HepG2 (cell line): ENCODE data around the gene MAGI1.

Experiments used
- CREB1 ChIP-seq, 2 experiments: fragments of 450-650 bp in 1 of 2; IDR thresholded peaks; 2 replicates each; pipeline ENCODE4 v1.6.1; 2016 to 2017; ENCODE audit warnings: control low read depth in 1 of 2, mild to moderate bottlenecking in 1 of 2, missing compliant biosample characterization in 1 of 2, missing genetic modification characterization in 1 of 2
- EZH2 ChIP-seq: conservative IDR thresholded peaks from 2 replicates; pipeline ENCODE4 v1.6.1; 2012; ENCODE audit warnings: mild to moderate bottlenecking, low read depth, low read length, moderate library complexity
- MEIS1 ChIP-seq: sonication (generic); formaldehyde crosslinking; IDR thresholded peaks from 2 replicates; pipeline ENCODE4 v1.9.0; 2021; ENCODE audit warnings: mild to moderate bottlenecking, missing genetic modification reagents, moderate library complexity, borderline replicate concordance
- RORA ChIP-seq: sonication (generic); formaldehyde crosslinking; IDR thresholded peaks from 2 replicates; pipeline ENCODE4 v1.5.0; 2020; ENCODE audit warnings: mild to moderate bottlenecking, missing genetic modification reagents, moderate library complexity
- RXRA ChIP-seq: sonication (generic); formaldehyde crosslinking; IDR thresholded peaks from 2 replicates; pipeline ENCODE4 v1.5.1; 2020; ENCODE audit warnings: missing genetic modification reagents
- TBP ChIP-seq: sonication (generic); formaldehyde crosslinking; IDR thresholded peaks from 2 replicates; pipeline ENCODE4 v1.5.0; 2020; ENCODE audit warnings: missing genetic modification reagents
- YY1 ChIP-seq: IDR thresholded peaks from 2 replicates; pipeline ENCODE4 v1.6.1; 2011; ENCODE audit warnings: low read length, low read depth, moderate library complexity, mild to moderate bottlenecking; ENCODE audit not compliant: insufficient read depth, insufficient replicate concordance
- ZNF282 ChIP-seq: fragments of 450-650 bp; IDR thresholded peaks from 2 replicates; pipeline ENCODE4 v1.6.1; 2018; ENCODE audit not compliant: partially characterized antibody
- TF ChIP-seq, protein P1 (sequence below): sonication (generic); formaldehyde crosslinking; IDR thresholded peaks from 2 replicates; pipeline ENCODE4 v1.5.0; 2020; ENCODE audit warnings: mild to moderate bottlenecking, missing genetic modification reagents, moderate library complexity
- TF ChIP-seq, protein P2 (sequence below): sonication (generic); formaldehyde crosslinking; IDR thresholded peaks from 2 replicates; pipeline ENCODE4 v1.8.1; 2023; ENCODE audit warnings: mild to moderate bottlenecking, missing genetic modification reagents
- TF ChIP-seq, protein P3 (sequence below): IDR thresholded peaks from 2 replicates; pipeline ENCODE4 v1.6.1; 2016; ENCODE audit warnings: low read depth, control low read depth
- TF ChIP-seq, protein P4 (sequence below): sonication (generic); formaldehyde crosslinking; IDR thresholded peaks from 2 replicates; pipeline ENCODE4 v1.4.0; 2020; ENCODE audit warnings: mild to moderate bottlenecking, missing genetic modification reagents

DNA sequence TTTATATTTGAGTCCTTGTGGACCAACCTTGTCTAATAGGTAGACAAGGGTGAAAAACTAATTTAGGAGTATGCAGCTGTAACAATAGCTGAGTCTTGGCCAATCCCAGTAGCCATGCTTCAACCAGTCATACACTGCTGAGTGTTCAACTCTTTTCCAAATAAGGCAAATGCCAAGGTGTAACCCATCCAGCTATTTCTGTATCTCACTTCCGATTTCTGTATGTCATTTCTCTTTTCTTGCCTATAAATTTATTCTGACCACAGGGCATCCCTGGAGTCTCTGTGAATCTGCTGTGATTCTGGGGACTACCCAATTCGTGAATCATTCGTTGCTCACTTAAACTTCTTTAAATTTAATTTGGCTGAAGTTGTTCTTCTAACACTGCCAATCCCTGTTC, 93.2 kb downstream of the MAGI1 start:
- TF ChIP-seq, protein P1, sequence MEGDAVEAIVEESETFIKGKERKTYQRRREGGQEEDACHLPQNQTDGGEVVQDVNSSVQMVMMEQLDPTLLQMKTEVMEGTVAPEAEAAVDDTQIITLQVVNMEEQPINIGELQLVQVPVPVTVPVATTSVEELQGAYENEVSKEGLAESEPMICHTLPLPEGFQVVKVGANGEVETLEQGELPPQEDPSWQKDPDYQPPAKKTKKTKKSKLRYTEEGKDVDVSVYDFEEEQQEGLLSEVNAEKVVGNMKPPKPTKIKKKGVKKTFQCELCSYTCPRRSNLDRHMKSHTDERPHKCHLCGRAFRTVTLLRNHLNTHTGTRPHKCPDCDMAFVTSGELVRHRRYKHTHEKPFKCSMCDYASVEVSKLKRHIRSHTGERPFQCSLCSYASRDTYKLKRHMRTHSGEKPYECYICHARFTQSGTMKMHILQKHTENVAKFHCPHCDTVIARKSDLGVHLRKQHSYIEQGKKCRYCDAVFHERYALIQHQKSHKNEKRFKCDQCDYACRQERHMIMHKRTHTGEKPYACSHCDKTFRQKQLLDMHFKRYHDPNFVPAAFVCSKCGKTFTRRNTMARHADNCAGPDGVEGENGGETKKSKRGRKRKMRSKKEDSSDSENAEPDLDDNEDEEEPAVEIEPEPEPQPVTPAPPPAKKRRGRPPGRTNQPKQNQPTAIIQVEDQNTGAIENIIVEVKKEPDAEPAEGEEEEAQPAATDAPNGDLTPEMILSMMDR (CRISPR knock-in tag), result no peak
- TF ChIP-seq TBP (CRISPR knock-in tag), result no peak
- no peak for TF ChIP-seq RXRA (CRISPR knock-in tag)
- no peak for TF ChIP-seq YY1
- no peak for TF ChIP-seq ZNF282
- no peak for TF ChIP-seq CREB1 (IDR thresholded peaks at IDR 0.05)
- no peak for TF ChIP-seq CREB1 (CRISPR knock-in tag; IDR thresholded peaks at IDR 0.05)
- no peak for TF ChIP-seq MEIS1 (CRISPR knock-in tag)
- TF ChIP-seq RORA, result no peak
- TF ChIP-seq, protein P2, sequence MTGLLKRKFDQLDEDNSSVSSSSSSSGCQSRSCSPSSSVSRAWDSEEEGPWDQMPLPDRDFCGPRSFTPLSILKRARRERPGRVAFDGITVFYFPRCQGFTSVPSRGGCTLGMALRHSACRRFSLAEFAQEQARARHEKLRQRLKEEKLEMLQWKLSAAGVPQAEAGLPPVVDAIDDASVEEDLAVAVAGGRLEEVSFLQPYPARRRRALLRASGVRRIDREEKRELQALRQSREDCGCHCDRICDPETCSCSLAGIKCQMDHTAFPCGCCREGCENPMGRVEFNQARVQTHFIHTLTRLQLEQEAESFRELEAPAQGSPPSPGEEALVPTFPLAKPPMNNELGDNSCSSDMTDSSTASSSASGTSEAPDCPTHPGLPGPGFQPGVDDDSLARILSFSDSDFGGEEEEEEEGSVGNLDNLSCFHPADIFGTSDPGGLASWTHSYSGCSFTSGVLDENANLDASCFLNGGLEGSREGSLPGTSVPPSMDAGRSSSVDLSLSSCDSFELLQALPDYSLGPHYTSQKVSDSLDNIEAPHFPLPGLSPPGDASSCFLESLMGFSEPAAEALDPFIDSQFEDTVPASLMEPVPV (CRISPR knock-in tag), result no peak
- no peak for TF ChIP-seq EZH2
- TF ChIP-seq, protein P3, sequence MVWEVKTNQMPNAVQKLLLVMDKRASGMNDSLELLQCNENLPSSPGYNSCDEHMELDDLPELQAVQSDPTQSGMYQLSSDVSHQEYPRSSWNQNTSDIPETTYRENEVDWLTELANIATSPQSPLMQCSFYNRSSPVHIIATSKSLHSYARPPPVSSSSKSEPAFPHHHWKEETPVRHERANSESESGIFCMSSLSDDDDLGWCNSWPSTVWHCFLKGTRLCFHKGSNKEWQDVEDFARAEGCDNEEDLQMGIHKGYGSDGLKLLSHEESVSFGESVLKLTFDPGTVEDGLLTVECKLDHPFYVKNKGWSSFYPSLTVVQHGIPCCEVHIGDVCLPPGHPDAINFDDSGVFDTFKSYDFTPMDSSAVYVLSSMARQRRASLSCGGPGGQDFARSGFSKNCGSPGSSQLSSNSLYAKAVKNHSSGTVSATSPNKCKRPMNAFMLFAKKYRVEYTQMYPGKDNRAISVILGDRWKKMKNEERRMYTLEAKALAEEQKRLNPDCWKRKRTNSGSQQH (CRISPR knock-in tag), result no peak
- TF ChIP-seq, protein P4, sequence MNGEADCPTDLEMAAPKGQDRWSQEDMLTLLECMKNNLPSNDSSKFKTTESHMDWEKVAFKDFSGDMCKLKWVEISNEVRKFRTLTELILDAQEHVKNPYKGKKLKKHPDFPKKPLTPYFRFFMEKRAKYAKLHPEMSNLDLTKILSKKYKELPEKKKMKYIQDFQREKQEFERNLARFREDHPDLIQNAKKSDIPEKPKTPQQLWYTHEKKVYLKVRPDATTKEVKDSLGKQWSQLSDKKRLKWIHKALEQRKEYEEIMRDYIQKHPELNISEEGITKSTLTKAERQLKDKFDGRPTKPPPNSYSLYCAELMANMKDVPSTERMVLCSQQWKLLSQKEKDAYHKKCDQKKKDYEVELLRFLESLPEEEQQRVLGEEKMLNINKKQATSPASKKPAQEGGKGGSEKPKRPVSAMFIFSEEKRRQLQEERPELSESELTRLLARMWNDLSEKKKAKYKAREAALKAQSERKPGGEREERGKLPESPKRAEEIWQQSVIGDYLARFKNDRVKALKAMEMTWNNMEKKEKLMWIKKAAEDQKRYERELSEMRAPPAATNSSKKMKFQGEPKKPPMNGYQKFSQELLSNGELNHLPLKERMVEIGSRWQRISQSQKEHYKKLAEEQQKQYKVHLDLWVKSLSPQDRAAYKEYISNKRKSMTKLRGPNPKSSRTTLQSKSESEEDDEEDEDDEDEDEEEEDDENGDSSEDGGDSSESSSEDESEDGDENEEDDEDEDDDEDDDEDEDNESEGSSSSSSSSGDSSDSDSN (CRISPR knock-in tag), result no peak
